ENCODE measurements around the gene RNASEH2B.

The RNASEH2B gene

GRCh38 chr13:50942630-50943311 is 33.2 kb downstream of the RNASEH2B start:
- no peak for DNase-seq

DNA sequence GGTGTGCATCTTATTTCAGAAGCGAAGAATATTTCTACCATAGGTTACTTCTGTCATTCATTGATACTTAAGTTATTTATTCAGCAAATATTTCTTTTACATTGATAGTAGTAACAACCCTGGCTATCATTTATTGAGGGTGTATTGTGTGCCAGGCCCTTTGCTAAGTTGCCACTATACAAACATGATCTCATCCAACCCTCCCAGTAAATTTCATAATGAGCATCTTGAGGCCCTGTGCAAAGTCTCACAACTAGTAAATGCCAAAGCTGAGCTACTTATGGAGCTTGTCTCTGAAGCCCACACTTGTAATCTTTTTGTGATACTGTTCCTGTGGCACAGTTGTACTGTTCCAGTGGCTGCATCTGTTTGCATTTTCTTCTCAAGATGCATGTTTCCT is 36.1 kb downstream of the RNASEH2B start:
- no peak for DNase-seq

DNA sequence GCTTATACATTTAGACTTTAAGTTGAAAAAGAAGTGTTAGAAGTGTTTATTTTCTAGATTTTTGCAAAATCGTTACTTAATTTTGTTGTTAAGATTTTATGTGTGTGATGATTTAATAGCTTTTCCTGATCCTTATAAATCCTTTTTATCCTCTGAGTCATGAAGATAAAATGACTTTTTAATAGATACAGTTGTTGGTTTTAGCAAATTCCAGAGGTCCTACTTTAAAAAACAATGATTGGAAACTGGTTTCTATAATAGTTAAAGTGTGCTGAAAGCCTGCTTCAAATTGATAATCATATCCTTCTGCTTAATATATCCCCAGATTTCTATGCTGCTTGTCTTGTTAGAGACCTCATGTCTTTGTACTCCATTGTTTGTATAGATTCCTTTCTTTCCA is 39.0 kb downstream of the RNASEH2B start:
- no peak for DNase-seq

GRCh38 chr13:50950849-50951248 is 41.3 kb downstream of the RNASEH2B start:
- DNase-seq, result no peak

DNA sequence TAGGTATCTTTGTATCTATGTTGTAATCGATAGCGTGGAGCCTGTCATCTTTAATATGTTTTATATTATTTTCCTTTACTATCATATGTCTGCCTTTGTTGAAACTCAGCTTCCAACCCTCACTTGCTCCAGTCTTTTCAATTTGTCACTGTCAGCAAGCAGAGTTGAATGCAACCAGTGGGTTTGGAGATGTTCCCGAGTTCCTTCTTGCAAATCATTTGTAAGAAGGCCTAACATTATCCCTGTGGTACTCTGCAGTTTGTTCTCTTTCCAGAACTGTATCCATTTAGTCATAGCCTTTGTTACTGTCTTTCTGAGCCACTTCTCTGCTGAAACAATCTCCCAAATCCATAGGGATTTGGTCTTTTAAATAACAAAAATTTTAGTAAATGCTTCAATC is 41.8 kb downstream of the RNASEH2B start:
- no peak for DNase-seq

GRCh38 chr13:50955241-50955640 is 45.6 kb downstream of the RNASEH2B start:
- DNase-seq, result no peak

DNA sequence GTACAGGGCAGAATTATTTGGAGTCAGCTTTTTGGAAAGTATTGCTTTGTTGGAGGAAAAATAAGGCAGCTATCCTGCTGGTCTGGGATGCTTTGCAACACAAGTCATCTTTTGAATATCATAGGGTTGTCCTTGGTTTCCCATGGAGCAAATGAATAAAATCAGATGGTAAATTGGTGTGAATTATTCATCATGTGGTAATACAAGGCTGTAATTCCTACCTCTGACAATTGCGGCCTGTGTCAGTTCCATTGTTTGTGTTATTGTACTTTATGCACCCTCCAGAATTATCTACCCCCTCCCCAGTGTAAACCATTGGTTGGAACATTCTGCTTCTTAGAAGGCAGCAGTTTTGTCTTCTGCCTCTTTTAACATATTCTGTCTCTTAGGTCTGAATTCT is 46.2 kb downstream of the RNASEH2B start:
- no peak for DNase-seq

DNA sequence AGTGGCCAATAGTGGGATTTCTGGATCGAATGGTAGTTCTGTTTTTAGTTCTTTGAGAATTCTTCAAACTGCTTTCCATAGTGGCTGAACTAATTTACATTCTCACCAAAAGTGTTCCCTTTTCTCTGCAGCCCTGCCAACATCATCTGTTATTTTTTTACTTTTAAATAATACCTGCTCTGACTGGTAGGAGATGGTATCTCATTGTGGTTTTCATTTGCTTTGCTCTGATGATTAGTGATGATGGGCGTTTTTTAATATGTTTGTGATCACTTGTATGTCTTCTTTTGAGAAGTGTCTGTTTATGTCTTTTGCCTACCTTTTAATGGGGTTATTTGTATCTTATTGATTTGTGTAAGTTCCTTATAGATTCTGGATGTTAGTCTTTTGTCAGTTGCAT is 48.0 kb downstream of the RNASEH2B start:
- no peak for DNase-seq

- DNase-seq, result no peak
These were observed 60.1 kb downstream of the RNASEH2B start for GRCh38 chr13:50969691-50970090.

DNA sequence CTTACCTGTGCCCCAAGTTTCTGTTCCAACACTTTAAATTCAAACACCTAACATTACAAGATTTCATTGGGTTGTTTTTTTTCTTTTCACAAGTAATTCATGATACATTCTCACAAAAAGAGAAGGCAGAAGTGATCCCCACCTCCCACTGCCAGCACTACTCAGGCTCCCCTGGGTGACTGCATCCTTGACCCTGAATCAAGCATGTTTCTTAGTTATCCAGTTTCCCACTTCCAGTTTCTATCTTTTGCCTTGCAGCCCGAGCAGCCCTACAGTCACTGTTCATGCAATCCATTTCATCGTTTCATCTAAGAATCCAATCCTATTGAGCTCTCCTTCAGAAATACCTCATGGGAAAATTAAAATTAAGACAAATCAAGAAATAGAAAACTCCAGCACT is 61.4 kb downstream of the RNASEH2B start:
- no peak for DNase-seq

- DNase-seq, result no peak
These were observed 64.7 kb downstream of the RNASEH2B start for GRCh38 chr13:50974268-50974667.

GRCh38 chr13:50979187-50979586 is 69.6 kb downstream of the RNASEH2B start:
- DNase-seq, result no peak

DNA sequence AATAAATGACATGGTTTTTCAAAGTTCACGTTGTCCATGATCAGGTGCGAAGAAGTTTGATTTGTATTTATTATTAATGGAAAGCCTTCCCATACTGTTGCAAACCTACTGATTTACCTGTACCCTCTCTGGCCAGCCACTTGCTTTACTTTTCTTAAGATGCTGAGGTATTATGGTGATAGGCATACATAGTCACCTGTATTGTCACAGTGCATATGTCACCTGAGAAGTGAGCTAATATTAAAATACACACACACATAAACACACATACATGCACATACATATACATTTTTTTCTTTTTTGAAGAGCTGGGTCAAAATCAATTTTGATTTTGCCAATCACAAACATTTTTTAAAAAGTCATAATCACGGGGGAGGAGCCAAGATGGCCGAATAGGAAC is 72.1 kb downstream of the RNASEH2B start:
- no peak for DNase-seq

- no peak for DNase-seq
These were observed 79.9 kb downstream of the RNASEH2B start for GRCh38 chr13:50989476-50989875.

DNA sequence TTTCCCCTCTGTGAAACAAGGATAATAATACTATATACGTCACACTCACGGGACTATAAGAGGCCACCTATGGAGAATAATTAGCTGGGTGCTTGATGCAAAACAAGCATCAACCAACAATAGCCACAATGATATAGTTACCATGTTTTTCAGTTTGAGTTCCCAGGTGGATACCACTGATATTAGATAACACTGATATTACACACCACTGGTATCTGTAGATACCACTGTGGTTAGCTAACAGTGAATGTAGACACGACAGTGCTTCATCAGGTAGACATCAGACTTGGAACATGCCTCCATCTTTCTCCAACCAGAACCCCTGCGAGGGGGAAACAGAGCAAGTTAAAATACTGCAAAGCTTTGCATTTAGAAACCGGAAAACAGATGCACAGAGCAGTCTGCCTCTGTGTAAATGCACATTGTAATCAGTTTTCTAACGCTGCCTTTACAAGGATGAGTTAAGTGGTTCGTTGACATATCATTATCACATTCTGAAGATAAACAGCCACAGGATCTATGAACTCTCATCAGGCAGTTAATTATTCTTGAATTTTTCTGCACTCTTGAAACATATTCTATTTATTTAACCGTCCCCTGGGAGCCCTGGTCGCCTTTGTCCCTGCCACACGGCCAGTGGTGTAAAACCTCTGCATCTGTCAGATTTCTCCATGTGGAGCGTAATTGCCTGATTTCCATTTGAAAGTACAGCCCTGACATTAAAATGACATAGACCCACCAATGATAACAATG is 80.7 kb downstream of the RNASEH2B start:
- DNase-seq, result no peak

DNA sequence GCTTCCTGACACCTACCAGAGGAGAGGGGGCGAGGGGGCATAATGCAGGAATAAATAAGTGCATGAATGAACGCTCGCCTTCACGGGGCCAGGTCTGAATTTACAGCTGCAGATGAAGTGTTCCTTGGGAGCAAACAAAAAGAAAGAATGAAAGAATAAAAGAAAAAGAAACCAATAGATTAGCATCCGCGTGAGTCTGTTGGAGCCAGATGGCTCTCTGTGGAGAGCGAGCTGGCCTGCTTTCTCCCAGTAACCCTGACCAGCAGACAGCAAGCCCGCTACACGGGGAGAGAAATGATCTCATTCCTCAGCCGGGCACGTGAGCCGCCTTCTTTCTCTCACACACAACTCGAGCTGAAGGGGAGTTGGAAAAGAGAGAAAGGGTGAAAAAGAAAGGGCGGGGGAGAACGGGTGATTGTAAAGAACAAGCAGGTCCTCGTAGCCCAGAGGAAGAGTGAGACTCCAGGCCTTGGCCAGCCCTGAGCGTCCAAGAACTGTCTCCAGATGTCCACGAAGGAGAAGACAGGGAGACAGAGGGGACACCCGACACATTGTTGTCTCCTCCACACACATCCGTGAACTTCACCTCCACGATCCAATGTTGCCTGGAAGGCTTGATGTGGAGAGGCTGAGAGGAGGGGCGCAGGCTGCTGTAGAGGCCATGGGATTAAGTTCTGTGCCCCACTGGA is 81.4 kb downstream of the RNASEH2B start:
- DNase-seq, result no peak

GRCh38 chr13:50991579-50992521 is 82.3 kb downstream of the RNASEH2B start:
- DNase-seq, result no peak

- DNase-seq, result no peak
These were observed 83.8 kb downstream of the RNASEH2B start for GRCh38 chr13:50993371-50993770.

- DNase-seq, result no peak
These were observed 84.3 kb downstream of the RNASEH2B start for GRCh38 chr13:50993934-50994333.

GRCh38 chr13:50994651-50995050 is 85.1 kb downstream of the RNASEH2B start:
- no peak for DNase-seq

- DNase-seq, result no peak
These were observed 86.3 kb downstream of the RNASEH2B start for GRCh38 chr13:50995854-50996253.

DNA sequence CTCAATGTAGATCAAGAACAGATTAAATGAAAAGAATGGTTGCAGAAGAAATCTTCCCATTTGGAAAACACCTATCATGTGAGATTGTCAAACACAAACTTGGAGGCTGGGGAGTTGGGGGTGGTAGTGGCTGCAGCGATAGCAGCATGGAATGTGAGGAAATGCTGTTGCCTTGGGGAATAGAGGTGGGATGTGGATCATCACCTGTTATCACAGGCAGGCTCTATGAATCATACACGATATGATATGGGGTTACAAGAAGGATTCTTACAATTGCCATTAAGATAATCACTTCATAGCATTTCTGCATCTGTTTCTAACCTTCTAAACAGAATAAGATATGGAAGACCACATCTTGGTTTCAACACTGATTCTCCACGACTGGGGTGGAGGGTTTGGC is 88.7 kb downstream of the RNASEH2B start:
- DNase-seq, result no peak

- no peak for DNase-seq
These were observed 90.0 kb downstream of the RNASEH2B start for GRCh38 chr13:50999641-51000040.

All from effector CD8-positive, alpha-beta T cell (primary cell).